ENCODE results near the gene KRT72. TPM values are rescaled to one million over a fixed set of nuclear protein-coding genes. Genes with fewer than 3 reads are reported as not detected.

KRT72 gene
- under 1 TPM; 0.10 to 0.11 TPM for total RNA-seq
- polyA plus RNA-seq (ENCODE audit: insufficient read length in 2 of 2), result under 1 TPM; 0.29 to 0.51 TPM
- long read RNA-seq, donor 1, result 0 reads
- long read RNA-seq, donor 2, result 0 reads
- long read RNA-seq, donor 3, result 0 reads
- long read RNA-seq, donor 4, result 0 reads

DNA sequence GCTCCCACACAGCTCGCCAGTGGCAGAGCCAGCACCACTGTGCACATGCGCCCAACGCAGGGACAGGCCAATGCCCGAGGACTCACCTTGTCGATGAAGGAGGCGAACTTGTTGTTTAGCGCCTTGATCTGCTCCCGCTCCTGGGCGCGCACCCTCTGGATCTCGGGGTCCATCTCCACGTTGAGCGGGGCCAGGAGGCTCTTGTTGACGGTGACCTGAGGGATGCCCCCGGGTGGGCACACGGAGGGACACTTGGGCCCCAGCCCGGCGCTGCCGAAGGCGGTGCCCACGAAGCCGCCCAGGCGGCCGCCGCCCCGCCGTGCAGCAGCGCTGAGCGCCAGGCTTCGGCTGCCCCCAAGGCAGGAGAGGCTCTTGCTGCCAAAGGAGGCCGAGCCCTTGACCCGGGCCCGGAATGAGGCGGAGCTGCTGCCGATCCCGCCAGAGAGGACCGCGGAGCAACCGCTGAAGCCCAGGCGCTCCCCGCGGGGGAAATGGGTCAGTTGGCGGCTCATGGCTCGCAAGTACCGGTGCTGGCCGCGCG is at the start of gene KRT72:
Gene KRT72, minus strand, starts transcription at position 523 of the 541 bp plus-strand sequence. Its CDS starts 11 bp downstream, at position 512.
- 24% methylated on average over 48 of the region's 48 CpGs for WGBS (ENCODE audit: insufficient coverage)
- Histone ChIP-seq H3K36me3 (ENCODE audit: control insufficient read depth, insufficient read depth, low read length) (no peaks in the 10 kb centered on the region), H3K4me3 (ENCODE audit: low read depth, low read length) (no peak within 1 kb of the TSS), H3K27me3 (ENCODE audit: control insufficient read depth, insufficient read depth, low read length) (peaks cover 39% of the 10 kb centered on the region), H3K9me3 (ENCODE audit: control insufficient read depth, insufficient read depth, low read length) (no peaks in the 10 kb centered on the region), H3K4me1 (ENCODE audit: control insufficient read depth, insufficient read depth, low read length) (peaks cover 3% of the 10 kb centered on the region), H3K27ac (ENCODE audit: low read depth, low read length) (no peak within 1 kb of the TSS)
- DNase-seq (ENCODE audit: low read depth in 4 of 6, low spot score in 6 of 6), result no peak

DNA sequence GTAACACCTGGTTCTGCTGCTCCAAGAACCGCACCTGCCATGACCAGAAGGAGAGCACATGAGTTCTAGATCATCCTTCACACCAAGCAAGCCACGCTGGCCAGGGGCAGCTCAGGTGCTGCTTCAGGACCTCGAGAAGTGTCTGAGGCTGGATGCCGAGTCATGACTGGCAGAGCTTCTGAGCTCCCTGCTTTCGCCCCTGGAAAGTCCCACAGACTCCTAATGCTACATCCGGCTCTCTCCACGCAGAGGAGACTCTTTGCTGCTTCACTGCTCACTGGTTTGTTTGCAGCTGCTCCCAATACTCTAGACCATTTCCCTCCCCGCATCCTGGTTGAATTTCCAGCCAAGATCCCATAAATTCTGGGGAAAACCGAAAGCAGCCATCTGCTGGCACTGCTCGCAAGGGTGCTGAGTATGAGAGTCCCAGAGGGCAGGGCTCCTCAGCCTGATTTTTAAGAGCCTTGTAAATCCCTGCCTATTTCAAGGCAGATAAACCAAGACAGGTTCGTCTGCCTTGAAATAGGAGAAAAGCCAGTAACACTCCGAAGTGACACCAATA is 49.3 kb upstream of the KRT72 start:
- DNase-seq (ENCODE audit: low read depth in 4 of 6, low spot score in 6 of 6), result peak in 1 of 6 donors; percentile 58
- Histone ChIP-seq H3K4me3 (ENCODE audit: low read depth, low read length) (no peak overlapping the region), H3K27me3 (ENCODE audit: control insufficient read depth, insufficient read depth, low read length) (no peaks in the 10 kb centered on the region), H3K4me1 (ENCODE audit: control insufficient read depth, insufficient read depth, low read length) (peaks cover 12% of the 10 kb centered on the region), H3K27ac (ENCODE audit: low read depth, low read length) (no peak overlapping the region), H3K9me3 (ENCODE audit: control insufficient read depth, insufficient read depth, low read length) (no peaks in the 10 kb centered on the region), H3K36me3 (ENCODE audit: control insufficient read depth, insufficient read depth, low read length) (no peaks in the 10 kb centered on the region)
- 78% methylated on average over 12 of the region's 12 CpGs for WGBS (ENCODE audit: insufficient coverage)

DNA sequence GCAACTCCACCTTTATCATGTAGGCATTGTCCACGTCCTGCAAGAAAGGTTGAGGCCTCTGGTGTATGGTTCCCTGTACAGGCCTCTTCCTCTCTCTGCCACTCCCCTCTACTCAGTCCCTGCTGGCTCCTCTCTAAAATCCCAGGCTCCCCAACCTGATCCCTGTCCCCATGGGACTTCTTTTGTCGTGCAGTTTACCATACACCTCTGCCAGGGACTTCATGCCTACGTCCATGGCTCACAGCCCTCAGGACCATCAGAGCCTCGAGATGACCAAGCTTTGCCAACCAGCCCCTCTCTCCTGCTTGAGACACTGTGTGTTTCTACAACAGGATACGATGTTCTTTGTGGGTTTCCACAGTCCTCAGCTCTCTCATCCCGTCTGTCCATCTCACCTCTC is 47.8 kb upstream of the KRT72 start:
- no peaks in the 10 kb centered on the region for H3K9me3 ChIP-seq (ENCODE audit: control insufficient read depth, insufficient read depth, low read length)
- no peak overlapping the region for H3K4me3 ChIP-seq (ENCODE audit: low read depth, low read length)
- WGBS (ENCODE audit: insufficient coverage), result 77% methylated on average over 6 of the region's 6 CpGs
- H3K27ac ChIP-seq (ENCODE audit: low read depth, low read length), result no peak overlapping the region
- H3K27me3 ChIP-seq (ENCODE audit: control insufficient read depth, insufficient read depth, low read length), result no peaks in the 10 kb centered on the region
- H3K36me3 ChIP-seq (ENCODE audit: control insufficient read depth, insufficient read depth, low read length), result no peaks in the 10 kb centered on the region
- H3K4me1 ChIP-seq (ENCODE audit: control insufficient read depth, insufficient read depth, low read length), result peaks cover 12% of the 10 kb centered on the region
- DNase-seq (ENCODE audit: low read depth in 4 of 6, low spot score in 6 of 6), result no peak

DNA sequence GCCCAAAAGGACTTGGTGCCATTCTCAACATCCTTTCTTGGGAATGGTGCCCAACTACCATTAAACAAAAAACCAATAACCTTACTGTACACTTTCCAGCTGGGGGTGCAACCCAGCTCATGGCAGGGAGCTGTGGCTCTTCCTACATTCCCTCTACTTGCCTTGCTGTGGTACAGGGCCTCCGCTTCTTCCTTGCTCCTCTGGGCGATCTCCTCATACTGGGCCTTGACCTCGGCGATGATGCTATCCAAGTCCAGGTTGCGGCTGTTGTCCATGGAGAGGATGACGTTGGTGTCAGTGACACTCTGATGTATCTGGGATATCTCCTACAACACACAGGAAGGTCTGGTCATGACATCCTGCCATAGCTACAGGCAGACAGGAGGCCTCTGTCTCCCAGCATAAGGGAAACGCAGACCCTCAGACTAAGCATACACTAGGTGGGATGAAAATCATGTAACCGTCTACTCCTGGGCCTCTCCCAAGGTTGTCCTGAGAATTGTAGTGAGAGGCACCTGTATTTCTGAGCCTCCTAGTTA is 46.8 kb upstream of the KRT72 start:
- 95% methylated on average over 4 of the region's 8 CpGs for WGBS (ENCODE audit: insufficient coverage)
- H3K4me3 ChIP-seq (ENCODE audit: low read depth, low read length), result no peak overlapping the region
- no peaks in the 10 kb centered on the region for H3K9me3 ChIP-seq (ENCODE audit: control insufficient read depth, insufficient read depth, low read length)
- no peak for DNase-seq (ENCODE audit: low read depth in 4 of 6, low spot score in 6 of 6)
- peaks cover 12% of the 10 kb centered on the region for H3K4me1 ChIP-seq (ENCODE audit: control insufficient read depth, insufficient read depth, low read length)
- H3K36me3 ChIP-seq (ENCODE audit: control insufficient read depth, insufficient read depth, low read length), result no peaks in the 10 kb centered on the region
- H3K27ac ChIP-seq (ENCODE audit: low read depth, low read length), result no peak overlapping the region
- no peaks in the 10 kb centered on the region for H3K27me3 ChIP-seq (ENCODE audit: control insufficient read depth, insufficient read depth, low read length)

DNA sequence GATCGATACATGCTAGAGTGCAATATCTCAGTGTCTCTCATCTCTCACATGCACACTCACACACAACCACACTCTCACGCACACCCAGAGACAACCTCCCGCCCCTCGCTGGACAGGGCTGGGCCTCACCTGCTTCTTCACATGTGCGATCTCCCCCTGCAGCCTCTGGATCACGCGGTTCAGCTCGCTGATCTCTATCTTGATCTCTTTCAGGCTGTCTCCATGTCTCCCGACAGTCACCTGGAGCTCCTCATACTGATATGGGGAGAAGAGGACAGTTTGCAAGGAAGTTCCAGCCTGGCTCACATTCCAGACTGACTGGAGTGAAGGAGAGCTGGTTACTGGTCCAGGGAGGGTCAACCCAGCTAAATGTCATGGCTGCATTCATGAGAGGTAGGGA is 46.3 kb upstream of the KRT72 start:
- H3K27me3 ChIP-seq (ENCODE audit: control insufficient read depth, insufficient read depth, low read length), result no peaks in the 10 kb centered on the region
- WGBS (ENCODE audit: insufficient coverage), result 94% methylated on average over 7 of the region's 9 CpGs
- H3K36me3 ChIP-seq (ENCODE audit: control insufficient read depth, insufficient read depth, low read length), result no peaks in the 10 kb centered on the region
- H3K27ac ChIP-seq (ENCODE audit: low read depth, low read length), result no peak overlapping the region
- DNase-seq (ENCODE audit: low read depth in 4 of 6, low spot score in 6 of 6), result no peak
- peaks cover 12% of the 10 kb centered on the region for H3K4me1 ChIP-seq (ENCODE audit: control insufficient read depth, insufficient read depth, low read length)
- no peaks in the 10 kb centered on the region for H3K9me3 ChIP-seq (ENCODE audit: control insufficient read depth, insufficient read depth, low read length)
- no peak overlapping the region for H3K4me3 ChIP-seq (ENCODE audit: low read depth, low read length)

DNA sequence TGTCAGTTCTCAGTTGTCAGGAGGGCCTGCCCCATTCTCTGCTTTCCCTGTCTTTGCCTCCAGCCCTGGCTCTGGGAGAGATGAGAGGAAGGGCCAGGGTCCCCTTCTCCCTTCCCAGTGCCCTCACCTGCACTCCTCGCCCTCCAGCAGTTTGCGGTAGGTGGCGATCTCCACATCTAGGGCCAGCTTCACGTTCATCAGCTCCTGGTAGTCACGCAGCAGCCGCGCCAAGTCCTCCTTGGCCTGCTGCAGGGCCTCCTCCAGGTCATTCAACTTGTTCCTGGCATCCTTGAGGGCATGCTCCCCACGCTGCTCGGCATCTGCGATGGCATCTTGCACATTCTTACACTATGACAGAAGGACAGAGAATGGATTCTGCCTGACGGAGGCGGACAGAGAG is 45.4 kb upstream of the KRT72 start:
- Histone ChIP-seq H3K9me3 (ENCODE audit: control insufficient read depth, insufficient read depth, low read length) (no peaks in the 10 kb centered on the region), H3K4me1 (ENCODE audit: control insufficient read depth, insufficient read depth, low read length) (peaks cover 12% of the 10 kb centered on the region), H3K4me3 (ENCODE audit: low read depth, low read length) (no peak overlapping the region), H3K27ac (ENCODE audit: low read depth, low read length) (no peak overlapping the region), H3K36me3 (ENCODE audit: control insufficient read depth, insufficient read depth, low read length) (no peaks in the 10 kb centered on the region), H3K27me3 (ENCODE audit: control insufficient read depth, insufficient read depth, low read length) (no peaks in the 10 kb centered on the region)
- WGBS (ENCODE audit: insufficient coverage), result 80% methylated on average over 12 of the region's 12 CpGs
- no peak for DNase-seq (ENCODE audit: low read depth in 4 of 6, low spot score in 6 of 6)

DNA sequence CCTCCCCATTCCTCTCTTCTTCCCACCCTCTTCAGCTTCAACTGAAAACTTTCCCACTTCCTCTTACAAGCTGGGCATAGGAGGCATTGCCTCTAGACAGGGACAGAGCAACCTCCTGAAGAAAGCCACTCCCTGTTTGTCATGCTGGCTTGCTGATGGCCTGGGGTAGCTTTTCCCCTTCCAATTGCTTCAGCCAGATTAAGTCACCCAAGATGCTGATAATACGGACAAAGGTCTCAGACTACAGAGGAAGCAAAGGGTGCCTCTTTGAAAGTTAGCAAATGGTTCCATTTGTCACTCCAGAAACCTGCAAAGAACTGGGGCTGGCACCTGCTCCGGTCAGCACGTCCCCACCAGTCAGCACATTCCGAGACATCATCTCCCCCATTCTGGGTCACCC is 44.7 kb upstream of the KRT72 start:
- Histone ChIP-seq H3K4me1 (ENCODE audit: control insufficient read depth, insufficient read depth, low read length) (peaks cover 12% of the 10 kb centered on the region), H3K27me3 (ENCODE audit: control insufficient read depth, insufficient read depth, low read length) (no peaks in the 10 kb centered on the region), H3K27ac (ENCODE audit: low read depth, low read length) (no peak overlapping the region), H3K9me3 (ENCODE audit: control insufficient read depth, insufficient read depth, low read length) (no peaks in the 10 kb centered on the region), H3K36me3 (ENCODE audit: control insufficient read depth, insufficient read depth, low read length) (no peaks in the 10 kb centered on the region), H3K4me3 (ENCODE audit: low read depth, low read length) (no peak overlapping the region)
- 72% methylated on average over 4 of the region's 4 CpGs for WGBS (ENCODE audit: insufficient coverage)
- DNase-seq (ENCODE audit: low read depth in 4 of 6, low spot score in 6 of 6), result no peak

DNA sequence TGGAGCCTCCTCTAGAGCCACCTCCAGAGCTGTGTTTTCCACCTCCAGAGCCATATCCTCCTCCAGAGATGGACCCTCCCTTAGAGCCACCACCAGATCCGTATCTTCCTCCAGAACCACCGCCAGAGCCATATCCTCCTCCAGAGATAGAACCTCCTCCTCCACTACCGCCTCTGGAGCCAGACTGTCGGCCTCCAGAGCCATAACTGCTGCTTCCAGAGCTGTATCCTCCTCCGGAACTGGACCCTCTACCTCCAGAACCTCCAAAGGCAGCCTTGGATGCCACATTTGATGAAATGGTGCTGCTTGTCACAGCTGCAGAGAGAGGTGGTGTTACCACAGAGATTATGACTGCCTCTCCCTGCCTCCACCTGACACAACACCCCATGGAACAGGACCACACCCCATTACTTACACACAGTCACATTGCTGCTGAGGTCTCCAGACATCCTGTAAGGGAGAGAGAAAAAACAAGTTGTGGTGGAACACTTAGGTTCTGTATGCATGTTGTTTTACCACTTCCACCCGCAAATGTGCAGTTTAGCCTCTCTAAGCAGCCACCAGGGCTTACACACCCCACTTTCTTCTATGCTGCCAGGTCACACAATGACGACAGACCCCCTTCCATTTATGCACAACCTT is 44.0 kb upstream of the KRT72 start:
- no peak for DNase-seq (ENCODE audit: low read depth in 4 of 6, low spot score in 6 of 6)
- H3K27ac ChIP-seq (ENCODE audit: low read depth, low read length), result no peak overlapping the region
- no peaks in the 10 kb centered on the region for H3K27me3 ChIP-seq (ENCODE audit: control insufficient read depth, insufficient read depth, low read length)
- 91% methylated on average over 6 of the region's 7 CpGs for WGBS (ENCODE audit: insufficient coverage)
- no peak overlapping the region for H3K4me3 ChIP-seq (ENCODE audit: low read depth, low read length)
- H3K36me3 ChIP-seq (ENCODE audit: control insufficient read depth, insufficient read depth, low read length), result no peaks in the 10 kb centered on the region
- H3K4me1 ChIP-seq (ENCODE audit: control insufficient read depth, insufficient read depth, low read length), result peaks cover 5% of the 10 kb centered on the region
- H3K9me3 ChIP-seq (ENCODE audit: control insufficient read depth, insufficient read depth, low read length), result no peaks in the 10 kb centered on the region

DNA sequence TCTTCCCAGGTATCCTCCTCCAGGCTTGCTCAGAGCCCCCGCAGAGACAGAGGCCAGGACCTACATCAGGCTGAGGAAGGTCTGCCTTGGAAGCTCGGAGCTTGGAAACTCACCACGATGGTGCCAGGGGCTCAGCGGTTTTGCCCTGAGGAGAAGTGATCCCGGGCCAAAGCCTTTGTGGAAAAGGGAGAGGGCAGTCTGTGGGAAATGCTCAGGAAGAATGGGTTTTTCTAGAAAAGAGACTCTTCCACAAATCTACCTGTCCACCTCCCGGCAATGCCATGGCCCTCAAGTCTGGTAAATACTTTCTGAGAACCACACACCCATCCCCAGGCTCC is 42.8 kb upstream of the KRT72 start:
- DNase-seq (ENCODE audit: low read depth in 4 of 6, low spot score in 6 of 6), result no peak
- Histone ChIP-seq H3K27ac (ENCODE audit: low read depth, low read length) (no peak overlapping the region), H3K36me3 (ENCODE audit: control insufficient read depth, insufficient read depth, low read length) (no peaks in the 10 kb centered on the region), H3K4me3 (ENCODE audit: low read depth, low read length) (no peak overlapping the region), H3K27me3 (ENCODE audit: control insufficient read depth, insufficient read depth, low read length) (no peaks in the 10 kb centered on the region), H3K9me3 (ENCODE audit: control insufficient read depth, insufficient read depth, low read length) (no peaks in the 10 kb centered on the region), H3K4me1 (ENCODE audit: control insufficient read depth, insufficient read depth, low read length) (peaks cover 2% of the 10 kb centered on the region)
- WGBS (ENCODE audit: insufficient coverage), result 100% methylated on average over 4 of the region's 6 CpGs
